ENCODE results near the gene ZNF697.
A peak's percentile ranks its signal among the peaks of the same experiment; 100 is the strongest.

The ZNF697 gene

DNA sequence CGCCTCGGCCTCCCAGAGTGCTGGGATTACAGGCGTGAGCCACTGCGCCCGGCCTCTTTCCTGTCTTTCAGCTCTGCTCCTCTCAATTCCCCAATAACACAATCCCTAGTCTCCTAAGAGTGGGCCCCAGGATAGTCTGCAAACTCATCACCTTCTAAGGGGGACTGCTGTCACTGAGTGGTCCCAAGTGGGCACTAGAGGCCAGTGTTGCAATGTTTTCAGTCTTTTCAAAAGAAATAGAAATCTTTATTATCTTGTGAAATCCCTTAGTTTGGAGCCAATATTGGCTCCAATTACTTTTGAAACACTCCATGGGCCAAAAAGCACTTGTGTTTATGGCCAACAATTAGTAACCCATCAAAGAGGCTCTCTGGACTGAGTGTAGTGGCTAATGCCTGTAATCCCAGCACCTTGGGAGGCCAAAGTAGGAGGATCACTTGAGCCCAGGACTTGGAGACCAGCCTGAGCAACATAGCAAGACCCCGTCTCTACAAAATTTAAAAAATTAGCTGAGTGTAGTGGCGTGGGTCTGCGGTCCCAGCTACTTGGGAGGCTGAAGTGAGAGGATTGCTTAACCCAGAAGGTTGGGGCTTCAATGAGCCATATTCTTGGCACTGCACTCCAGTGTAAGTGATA lies 28.6 kb upstream of the ZNF697 start:
- DNase-seq (ENCODE audit: low read depth), result no peak
- H3K4me3 ChIP-seq (ENCODE audit: control insufficient read depth, low read depth, low read length), result no peak overlapping the region
- TF ChIP-seq CTCF (IDR thresholded peaks at IDR 0.05; ENCODE audit: control insufficient read depth, insufficient read depth, low read depth, low read length, missing control alignments), result no peak

DNA sequence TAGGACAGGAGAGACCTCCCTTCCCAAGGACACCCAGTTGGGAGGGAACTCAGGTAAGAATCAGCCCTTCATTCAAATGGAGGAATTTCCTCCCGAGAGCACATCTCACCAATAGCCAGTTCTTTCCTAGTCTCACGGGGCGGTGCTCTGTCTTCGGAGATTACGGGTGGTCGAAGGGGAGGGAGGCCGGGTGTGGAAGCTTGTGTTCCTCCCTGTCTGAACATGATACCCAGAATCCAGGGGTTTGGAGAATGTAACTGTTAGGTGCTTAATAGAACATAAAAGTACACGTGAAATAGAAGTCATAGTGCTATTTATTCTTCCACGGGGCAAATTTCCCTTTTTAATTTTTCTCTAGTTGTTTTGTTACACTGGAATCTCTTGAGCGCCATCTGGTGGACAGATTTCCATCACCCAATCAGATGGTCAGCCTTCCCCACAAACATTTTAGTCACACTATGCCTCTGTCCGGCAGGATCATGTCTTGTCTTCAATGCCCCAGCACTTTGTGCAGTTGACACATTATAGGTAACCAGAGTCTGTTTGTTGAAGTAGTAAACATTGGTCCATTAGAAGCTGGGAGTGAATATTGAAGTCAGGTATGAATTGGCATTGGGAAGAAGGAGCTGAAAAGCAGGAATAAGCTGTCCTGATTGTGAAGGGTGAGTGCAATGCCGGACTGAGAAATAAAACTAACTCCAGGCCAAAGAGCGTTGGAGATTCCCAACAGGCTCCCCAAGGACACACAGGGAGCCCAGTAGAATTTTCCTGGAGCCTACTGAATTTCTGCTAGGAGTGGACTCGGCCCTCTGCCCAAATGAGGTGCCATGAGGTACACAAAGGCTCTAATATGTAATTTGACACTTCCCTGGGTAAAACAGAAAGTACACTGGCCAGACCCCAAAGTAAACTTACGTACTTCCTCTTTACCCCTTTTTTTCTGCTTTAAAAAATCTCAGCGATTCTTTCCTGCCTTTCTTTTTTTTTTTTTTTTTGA lies 27.6 kb upstream of the ZNF697 start:
- peak; percentile 77 for TF ChIP-seq CTCF (IDR thresholded peaks at IDR 0.05; ENCODE audit: control insufficient read depth, insufficient read depth, low read depth, low read length, missing control alignments)
- peak; percentile 65 for DNase-seq (ENCODE audit: low read depth)
- peak overlapping the region; percentile 47 for H3K4me3 ChIP-seq (ENCODE audit: control insufficient read depth, low read depth, low read length)

DNA sequence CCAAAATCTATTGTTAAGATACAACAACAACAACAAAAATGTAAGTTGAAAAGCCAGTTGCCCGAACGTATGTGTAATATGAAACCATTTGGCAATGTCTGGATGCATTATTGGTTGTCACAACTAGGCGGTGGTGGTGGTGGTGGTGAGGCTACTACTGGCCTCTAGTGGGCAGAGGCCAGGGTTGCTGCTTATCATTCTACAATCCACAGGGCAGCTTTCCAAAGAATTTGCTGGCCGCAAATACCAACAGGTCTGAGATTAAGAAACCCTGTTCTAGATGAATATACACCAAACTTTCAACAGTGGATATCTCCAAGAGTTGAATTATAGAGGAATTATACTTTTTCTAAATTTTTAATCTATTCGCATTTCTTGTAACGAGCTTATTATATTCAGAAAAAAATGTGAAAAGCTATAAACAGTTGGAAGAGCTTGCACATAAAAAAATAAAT lies 26.8 kb upstream of the ZNF697 start:
- no peak overlapping the region for H3K4me3 ChIP-seq (ENCODE audit: control insufficient read depth, low read depth, low read length)
- DNase-seq (ENCODE audit: low read depth), result peak; percentile 68
- peak; percentile 74 for TF ChIP-seq CTCF (IDR thresholded peaks at IDR 0.05; ENCODE audit: control insufficient read depth, insufficient read depth, low read depth, low read length, missing control alignments)

DNA sequence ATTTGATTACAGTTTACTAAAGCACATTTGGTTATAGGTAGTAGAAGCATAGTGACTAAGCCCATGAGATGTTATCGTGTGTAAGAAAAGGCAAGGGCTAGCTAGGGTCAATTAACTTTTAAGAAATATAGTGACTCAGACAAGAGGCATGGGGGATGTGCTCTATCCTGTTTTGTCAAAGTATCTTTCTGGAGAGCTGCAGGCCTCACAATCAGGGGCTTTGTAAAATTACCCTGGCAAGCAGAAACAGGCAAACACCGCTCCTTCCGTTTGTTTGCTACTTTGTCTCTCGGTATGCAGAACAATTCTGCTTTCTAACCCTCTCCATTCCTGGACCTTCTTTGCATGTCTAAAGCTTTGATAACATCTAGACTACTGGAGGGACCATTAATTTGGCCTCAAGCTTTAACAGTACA lies 26.1 kb upstream of the ZNF697 start:
- no peak for TF ChIP-seq CTCF (IDR thresholded peaks at IDR 0.05; ENCODE audit: control insufficient read depth, insufficient read depth, low read depth, low read length, missing control alignments)
- H3K4me3 ChIP-seq (ENCODE audit: control insufficient read depth, low read depth, low read length), result no peak overlapping the region
- DNase-seq (ENCODE audit: low read depth), result no peak

DNA sequence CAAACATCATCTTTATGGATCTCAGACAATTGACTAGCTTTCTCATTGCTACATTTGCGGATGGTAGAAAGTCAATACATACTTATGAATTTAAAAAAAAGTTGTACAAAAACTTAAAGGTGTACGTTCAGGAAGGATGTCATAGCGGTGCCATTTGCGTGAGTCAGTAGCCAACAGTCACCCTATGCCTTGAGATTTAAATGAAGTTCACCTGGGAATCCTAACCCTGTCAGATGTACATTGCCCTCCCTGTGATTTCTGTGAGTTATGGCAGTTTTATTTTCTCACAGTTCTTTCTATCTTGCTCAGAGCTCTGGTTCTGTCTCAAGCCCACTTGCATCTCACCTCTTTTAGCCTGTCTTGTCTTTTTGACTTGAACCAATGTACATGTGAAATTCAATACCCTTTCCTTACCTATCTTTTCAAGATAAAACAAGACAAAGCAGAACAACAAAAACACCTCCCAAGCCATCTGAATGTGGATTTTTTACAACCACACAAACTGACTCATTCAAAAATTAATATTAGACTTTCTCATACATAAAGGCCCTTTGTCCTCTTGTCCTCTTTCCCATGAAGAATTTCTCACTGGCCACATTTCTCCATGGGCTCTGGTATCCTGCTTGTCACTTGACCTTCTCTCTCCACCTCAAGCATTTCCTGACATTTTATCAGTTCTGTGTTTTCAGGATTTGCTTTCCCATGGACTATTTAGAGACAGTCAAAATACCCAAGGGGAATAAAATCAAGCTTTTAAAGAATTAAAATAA lies 25.3 kb upstream of the ZNF697 start:
- no peak for DNase-seq (ENCODE audit: low read depth)
- TF ChIP-seq CTCF (IDR thresholded peaks at IDR 0.05; ENCODE audit: control insufficient read depth, insufficient read depth, low read depth, low read length, missing control alignments), result no peak
- no peak overlapping the region for H3K4me3 ChIP-seq (ENCODE audit: control insufficient read depth, low read depth, low read length)

DNA sequence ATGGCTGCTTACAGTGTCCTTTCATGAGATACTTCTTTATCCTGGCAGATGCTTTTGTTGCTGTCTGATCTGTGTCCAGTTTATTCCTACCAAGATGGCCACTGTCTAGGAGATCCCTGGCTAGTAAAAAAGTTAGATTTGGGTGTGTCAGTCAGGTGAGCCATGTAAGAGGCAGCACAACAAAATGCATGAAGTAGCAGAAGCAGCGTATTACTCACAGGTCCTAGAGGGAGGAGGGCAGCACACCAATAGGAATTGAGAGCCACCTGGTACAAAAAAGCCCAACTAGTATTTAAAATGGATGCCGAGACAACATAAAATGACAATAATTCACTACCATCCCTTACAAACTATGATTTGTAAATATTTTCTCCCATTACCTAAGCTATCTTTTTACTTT lies 22.8 kb upstream of the ZNF697 start:
- no peak overlapping the region for H3K4me3 ChIP-seq (ENCODE audit: control insufficient read depth, low read depth, low read length)
- DNase-seq (ENCODE audit: low read depth), result no peak
- TF ChIP-seq CTCF (IDR thresholded peaks at IDR 0.05; ENCODE audit: control insufficient read depth, insufficient read depth, low read depth, low read length, missing control alignments), result no peak
